Prostate gland (tissue), 2 donors: ENCODE results near the gene ERP44. TPM values are rescaled to one million over a fixed set of nuclear protein-coding genes. Genes with fewer than 3 reads are reported as not detected.
"Not testable (repeated sequence)": the region's sequence is repeated elsewhere in the genome, so short reads cannot be mapped to it uniquely, and the experiment has no call there.

Experiments
- DNase-seq: peaks from one replicate; pipeline ENCODE4 v3.0.0-alpha.2; 2019; ENCODE audit warnings: low spot score
- H3K27ac ChIP-seq, 2 donors: fragments of 200-600 bp; sonication (generic); 2 replicates each; pipeline ENCODE4 v1.5.1; 2017 to 2019
- H3K27me3 ChIP-seq: fragments of 200-600 bp; sonication (generic); replicated peaks from 2 replicates; pipeline ENCODE4 v1.5.1; 2019; ENCODE audit not compliant: insufficient read depth
- H3K36me3 ChIP-seq, 2 donors: fragments of 200-600 bp; sonication (generic); 1 replicate in 1 of 2; 2 replicates in 1 of 2; pipeline versions ENCODE4 v1.5.1 to v1.8.1; 2017 to 2019
- H3K4me1 ChIP-seq: fragments of 200-600 bp; sonication (generic); replicated peaks from 2 replicates; pipeline ENCODE4 v1.5.1; 2019
- H3K4me3 ChIP-seq, 2 donors: fragments of 200-600 bp; sonication (generic); 2 replicates each; pipeline ENCODE4 v1.5.1; 2017 to 2019
- H3K9me3 ChIP-seq: fragments of 200-600 bp; sonication (generic); 2 replicates; pipeline ENCODE4 v1.5.1; 2017
- CTCF ChIP-seq, 4 experiments: fragments of 200-600 bp in 2 of 4; fragments of 450-650 bp in 2 of 4; sonication (generic) in 2 of 4; IDR thresholded peaks; 1 replicate in 3 of 4; 2 replicates in 1 of 4; pipeline ENCODE4 v1.5.1; 2016 to 2019; ENCODE audit warnings: antibody characterized with exemption in 4 of 4, mild to moderate bottlenecking in 2 of 4, moderate library complexity in 2 of 4
- POLR2A ChIP-seq: fragments of 450-650 bp; IDR thresholded peaks from one replicate; pipeline ENCODE4 v1.6.1; 2016; ENCODE audit warnings: antibody characterized with exemption, mild to moderate bottlenecking
- POLR2AphosphoS5 ChIP-seq: sonication (generic); formaldehyde crosslinking; IDR thresholded peaks from one replicate; pipeline ENCODE4 v1.6.1; 2017; ENCODE audit warnings: antibody characterized with exemption
- WGBS: methylation state at CpG from one replicate; pipeline ENCODE4 v1.1.5; 2018; 5-methylcytosine and 5-hydroxymethylcytosine counted together
- intact Hi-C: fragments of 100-400 bp; cut with DNase I; formaldehyde crosslinking; loops from one replicate; pipeline ENCODE4 v1.14.2; 2022
- total RNA-seq, 2 donors: library from RNA; depleted of rRNA; stranded (reverse); fragments of >200 nt; gene quantifications; one replicate each; pipeline ENCODE4 v1.1.0, GENCODE V29; 2016

Gene ERP44
- total RNA-seq, 2 donors from 2014 or later: 16.6 to 20.6 TPM

GRCh38 chr9:100066539-100066938, 32.3 kb downstream of the ERP44 start:
- DNase-seq: no peak
- H3K27ac ChIP-seq: no peak overlapping the region
- 75% methylated on average over 2 of the region's 2 CpGs for WGBS

GRCh38 chr9:100064872-100065581, 33.8 kb downstream of the ERP44 start:
- no peak overlapping the region for H3K27ac ChIP-seq
- WGBS: 80% methylated on average over 8 of the region's 8 CpGs

More at GRCh38 chr9:100066539-100066938, 32.3 kb downstream of the ERP44 start:
- no peak overlapping the region for H3K4me3 ChIP-seq
- H3K27me3 ChIP-seq: no peaks in the 10 kb centered on the region
- H3K4me1 ChIP-seq: no peaks in the 10 kb centered on the region
- H3K9me3 ChIP-seq: no peaks in the 10 kb centered on the region
- no peak for TF ChIP-seq POLR2AphosphoS5
- TF ChIP-seq CTCF (IDR thresholded peaks at IDR 0.05): no peak
- TF ChIP-seq POLR2A: no peak
- no peaks in the 10 kb centered on the region for H3K36me3 ChIP-seq
- intact Hi-C loops: no loop called here

GRCh38 chr9:100063185-100063584, 35.6 kb downstream of the ERP44 start:
- WGBS: 34% methylated on average over 3 of the region's 3 CpGs
- intact Hi-C loops: no loop called here
- no peaks in the 10 kb centered on the region for H3K9me3 ChIP-seq
- DNase-seq: no peak
- H3K36me3 ChIP-seq: no peaks in the 10 kb centered on the region
- no peaks in the 10 kb centered on the region for H3K27me3 ChIP-seq
- no peak overlapping the region for H3K4me3 ChIP-seq
- H3K27ac ChIP-seq: no peak overlapping the region
- no peaks in the 10 kb centered on the region for H3K4me1 ChIP-seq
- no peak for TF ChIP-seq POLR2AphosphoS5
- no peak for TF ChIP-seq POLR2A
- no peak for TF ChIP-seq CTCF (IDR thresholded peaks at IDR 0.05)

More at GRCh38 chr9:100064872-100065581, 33.8 kb downstream of the ERP44 start:
- Histone ChIP-seq H3K27me3 (no peaks in the 10 kb centered on the region), H3K9me3 (no peaks in the 10 kb centered on the region), H3K4me3 (no peak overlapping the region), H3K4me1 (no peaks in the 10 kb centered on the region), H3K36me3 (no peaks in the 10 kb centered on the region)
- intact Hi-C loops: no loop called here
- TF ChIP-seq POLR2A: no peak
- no peak for TF ChIP-seq CTCF (IDR thresholded peaks at IDR 0.05)
- no peak for DNase-seq

- H3K27ac ChIP-seq, H3K4me3 ChIP-seq, DNase-seq, H3K27me3 ChIP-seq, H3K36me3 ChIP-seq, H3K4me1 ChIP-seq, H3K9me3 ChIP-seq, intact Hi-C loops: not testable (repeated sequence)
- WGBS: 56% methylated on average over 1 of the region's 1 CpG
These were observed 36.1 kb downstream of the ERP44 start for GRCh38 chr9:100062683-100063082.

GRCh38 chr9:100058699-100059579, 39.9 kb downstream of the ERP44 start:
- WGBS: 94% methylated on average over 4 of the region's 4 CpGs
- Histone ChIP-seq H3K27me3 (no peaks in the 10 kb centered on the region), H3K4me1 (no peaks in the 10 kb centered on the region), H3K27ac (no peak overlapping the region), H3K4me3 (no peak overlapping the region), H3K36me3 (no peaks in the 10 kb centered on the region), H3K9me3 (no peaks in the 10 kb centered on the region)
- TF ChIP-seq POLR2AphosphoS5 (no peak), CTCF (IDR thresholded peaks at IDR 0.05) (no peak), POLR2A (no peak)
- intact Hi-C loops: no loop called here
- no peak for DNase-seq
